ENCODE data around the gene LRRC19. TPM values are rescaled to one million over a fixed set of nuclear protein-coding genes. Genes with fewer than 3 reads are reported as not detected.

LRRC19 gene
- total and polyA plus RNA-seq, 4 donors: 0.02 to 0.28 TPM; not detected in 2

GRCh38 chr9:26955921-26956859 is 49.3 kb downstream of the LRRC19 start, which contains the start of gene IFT74:
IFT74 (plus strand) TSS chr9:26956412; CDS start chr9:26961968, 5,556 bp downstream.
- no peaks in the 10 kb centered on the region for H3K36me3 ChIP-seq (ENCODE audit: control insufficient read depth in 4 of 4, insufficient read depth in 4 of 4, low read length in 4 of 4)
- 1% methylated on average over 53 of the region's 53 CpGs for WGBS, 2 donors
- H3K27ac ChIP-seq (ENCODE audit: low read depth in 1 of 2, low read length in 1 of 2): peak within 1 kb of the TSS; percentile 94 to 95
- DNase-seq (peak; percentile 97 to 100 (median 100)), ATAC-seq (ENCODE audit: insufficient read depth, low FRiP score) (peak; percentile 100)
- H3K9ac ChIP-seq (ENCODE audit: insufficient read depth in 1 of 2, low read length in 2 of 2): peak within 1 kb of the TSS; percentile 93 to 100
- no peaks in the 10 kb centered on the region for H3K27me3 ChIP-seq (ENCODE audit: control insufficient read depth in 3 of 3, insufficient read depth in 3 of 3, low read length in 2 of 3)
- peaks cover 0 to 18% (median 5%) of the 10 kb centered on the region in 5 donors for H3K4me1 ChIP-seq (ENCODE audit: control insufficient read depth in 5 of 5, insufficient read depth in 5 of 5, low read length in 5 of 5)
- no peaks in the 10 kb centered on the region for H3K9me3 ChIP-seq (ENCODE audit: control insufficient read depth in 4 of 4, insufficient read depth in 3 of 4, low read length in 3 of 4)
- TF ChIP-seq CTCF (IDR thresholded peaks at IDR 0.05; ENCODE audit: control extremely low read depth, extremely low read depth): no peak
- peak within 1 kb of the TSS; percentile 74 for H3K4me3 ChIP-seq

GRCh38 chr9:26955222-26955903 is 50.1 kb downstream of the LRRC19 start:
- H3K4me3 ChIP-seq: peak overlapping the region; percentile 56
- peak; percentile 23 to 68 (median 64) for DNase-seq
- 37 to 43% methylated on average over 4 of the region's 4 CpGs for WGBS, 2 donors
- no peak for ATAC-seq (ENCODE audit: insufficient read depth, low FRiP score)
- peak overlapping the region; percentile 93 to 100 for H3K9ac ChIP-seq (ENCODE audit: insufficient read depth in 1 of 2, low read length in 2 of 2)
- no peaks in the 10 kb centered on the region for H3K9me3 ChIP-seq (ENCODE audit: control insufficient read depth in 4 of 4, insufficient read depth in 3 of 4, low read length in 3 of 4)
- H3K27me3 ChIP-seq (ENCODE audit: control insufficient read depth in 3 of 3, insufficient read depth in 3 of 3, low read length in 2 of 3): no peaks in the 10 kb centered on the region
- H3K36me3 ChIP-seq (ENCODE audit: control insufficient read depth in 4 of 4, insufficient read depth in 4 of 4, low read length in 4 of 4): no peaks in the 10 kb centered on the region
- peaks cover 0 to 18% (median 5%) of the 10 kb centered on the region in 5 donors for H3K4me1 ChIP-seq (ENCODE audit: control insufficient read depth in 5 of 5, insufficient read depth in 5 of 5, low read length in 5 of 5)
- TF ChIP-seq CTCF (IDR thresholded peaks at IDR 0.05; ENCODE audit: control extremely low read depth, extremely low read depth): no peak
- H3K27ac ChIP-seq (ENCODE audit: low read depth in 1 of 2, low read length in 1 of 2): peak overlapping the region; percentile 94 to 95

GRCh38 chr9:26954050-26954508 is 51.4 kb downstream of the LRRC19 start:
- ATAC-seq (ENCODE audit: insufficient read depth, low FRiP score): no peak
- no peak overlapping the region for H3K4me3 ChIP-seq

More at GRCh38 chr9:26954050-26954508, 51.4 kb downstream of the LRRC19 start:
- H3K9me3 ChIP-seq (ENCODE audit: control insufficient read depth in 4 of 4, insufficient read depth in 3 of 4, low read length in 3 of 4): no peaks in the 10 kb centered on the region
- no peaks in the 10 kb centered on the region for H3K27me3 ChIP-seq (ENCODE audit: control insufficient read depth in 3 of 3, insufficient read depth in 3 of 3, low read length in 2 of 3)
- no peak overlapping the region for H3K9ac ChIP-seq (ENCODE audit: insufficient read depth in 1 of 2, low read length in 2 of 2)
- DNase-seq: no peak
- H3K27ac ChIP-seq (ENCODE audit: low read depth in 1 of 2, low read length in 1 of 2): no peak overlapping the region
- no peak for TF ChIP-seq CTCF (IDR thresholded peaks at IDR 0.05; ENCODE audit: control extremely low read depth, extremely low read depth)
- no peaks in the 10 kb centered on the region for H3K36me3 ChIP-seq (ENCODE audit: control insufficient read depth in 4 of 4, insufficient read depth in 4 of 4, low read length in 4 of 4)
- WGBS, 2 donors: 59 to 60% methylated on average over 3 of the region's 3 CpGs
- peaks cover 0 to 18% (median 3%) of the 10 kb centered on the region in 5 donors for H3K4me1 ChIP-seq (ENCODE audit: control insufficient read depth in 5 of 5, insufficient read depth in 5 of 5, low read length in 5 of 5)

Data from lung (tissue), 12 donors.